Endothelial cell of umbilical vein (primary cell): ENCODE data around the gene MEIOSIN. TPM values are rescaled to one million over a fixed set of nuclear protein-coding genes. Genes with fewer than 3 reads are reported as not detected.
"Not testable (repeated sequence)": the region's sequence is repeated elsewhere in the genome, so short reads cannot be mapped to it uniquely, and the experiment has no call there.

Source experiments
- BruUV-seq: library from RNA; stranded (reverse); fragments of 400-500 nt; replicated peaks from 2 replicates; lab custom pipeline; 2021; lab: Mats Ljungman, UMichigan
- CTCF ChIA-PET: fragments of 300-600, 350-600 bp; sonication (Branson Sonifier 250); formaldehyde crosslinking; loops from one replicate; lab custom pipeline; 2021; ENCODE audit warnings: antibody characterized with exemption, inconsistent platforms; lab: Charles Lee
- POLR2A ChIA-PET: fragments of 300-600, 350-600 bp; sonication (Branson Sonifier 250); formaldehyde crosslinking; loops from one replicate; lab custom pipeline; 2021; ENCODE audit warnings: antibody characterized with exemption, inconsistent platforms; lab: Charles Lee
- DNase-seq: peaks from one replicate; pipeline ENCODE4 v3.0.0-alpha.2; 2011; ENCODE audit warnings: low read depth, low spot score
- FAIRE-seq: peaks from 2 replicates; lab custom pipeline; 2011; peaks lifted over from hg19 to GRCh38; lab: Jason Lieb, UNC
- H2AFZ ChIP-seq: 2 replicates; pipeline ENCODE4 v1.6.0; 2012; ENCODE audit warnings: low read depth, low read length, control low read depth, inconsistent platforms
- H3K27ac ChIP-seq: 2 replicates; pipeline ENCODE4 v1.5.1; 2011; ENCODE audit warnings: low read depth, mild to moderate bottlenecking, control low read depth, low read length, moderate library complexity; ENCODE audit not compliant: insufficient read depth
- H3K27me3 ChIP-seq, 2 experiments: 2 replicates each; pipeline versions ENCODE4 v1.6.0 to v1.6.1; 2011; ENCODE audit warnings: low read length in 2 of 2, mixed read lengths in 1 of 2; ENCODE audit not compliant: control insufficient read depth in 2 of 2, insufficient read depth in 2 of 2
- H3K36me3 ChIP-seq, 2 experiments: 2 replicates in 1 of 2; 3 replicates in 1 of 2; pipeline ENCODE4 v1.5.1; 2011; ENCODE audit warnings: low read length in 2 of 2, mild to moderate bottlenecking in 1 of 2, moderate library complexity in 1 of 2; ENCODE audit not compliant: control insufficient read depth in 2 of 2, insufficient read depth in 2 of 2; ENCODE audit errors: extremely low read depth in 1 of 2
- H3K4me1 ChIP-seq: 3 replicates; pipeline ENCODE4 v1.5.1; 2011; ENCODE audit warnings: mild to moderate bottlenecking, low read length; ENCODE audit not compliant: control insufficient read depth, insufficient read depth; ENCODE audit errors: extremely low read depth
- H3K4me2 ChIP-seq: 2 replicates; pipeline ENCODE4 v1.6.1; 2011; ENCODE audit warnings: low read length, control low read depth, mixed read lengths; ENCODE audit not compliant: insufficient read depth
- H3K4me3 ChIP-seq, 3 experiments: fragments of 200-600 bp in 1 of 3; sonication (generic), shearing (Covaris generic) in 1 of 3; replicated peaks in 1 of 3; 2 replicates each; pipeline ENCODE4 v1.5.1; 2011 to 2016; ENCODE audit warnings: control low read depth in 3 of 3, low read length in 3 of 3, mild to moderate bottlenecking in 2 of 3, inconsistent platforms in 1 of 3, low read depth in 1 of 3, moderate library complexity in 1 of 3; ENCODE audit not compliant: insufficient read depth in 1 of 3
- H3K79me2 ChIP-seq: 2 replicates; pipeline ENCODE4 v1.6.0; 2012; ENCODE audit warnings: low read length, inconsistent platforms; ENCODE audit not compliant: control insufficient read depth, insufficient read depth
- H3K9ac ChIP-seq: replicated peaks from 2 replicates; pipeline ENCODE3; 2011; ENCODE audit warnings: low read length, control low read depth; ENCODE audit not compliant: insufficient read depth; ENCODE audit errors: extremely low read depth
- H3K9me1 ChIP-seq: replicated peaks from 3 replicates; pipeline ENCODE4 v1.6.0; 2011; ENCODE audit warnings: mild to moderate bottlenecking, low read length; ENCODE audit not compliant: control insufficient read depth, insufficient read depth; ENCODE audit errors: extremely low read depth
- H3K9me3 ChIP-seq: replicated peaks from 2 replicates; pipeline ENCODE4 v1.5.1; 2012; ENCODE audit warnings: low read length, inconsistent platforms; ENCODE audit not compliant: control insufficient read depth, insufficient read depth
- H4K20me1 ChIP-seq: replicated peaks from 2 replicates; pipeline ENCODE3; 2011; ENCODE audit warnings: mild to moderate bottlenecking, low read length; ENCODE audit not compliant: control insufficient read depth, insufficient read depth; ENCODE audit errors: extremely low read depth
- CTCF ChIP-seq, 2 donors: IDR thresholded peaks; 1 replicate in 1 of 2; 2 replicates in 1 of 2; pipeline ENCODE4 v1.5.1; 2011; ENCODE audit warnings: low read length in 2 of 2, mild to moderate bottlenecking in 2 of 2, moderate library complexity in 2 of 2, control low read depth in 1 of 2, inconsistent platforms in 1 of 2, low read depth in 1 of 2; ENCODE audit not compliant: insufficient read depth in 1 of 2; ENCODE audit errors: extremely low read depth in 1 of 2
- EZH2 ChIP-seq: IDR thresholded peaks from 2 replicates; pipeline ENCODE4 v1.6.1; 2012; ENCODE audit warnings: borderline replicate concordance, low read depth, mild to moderate bottlenecking, moderate library complexity, low read length, inconsistent platforms; ENCODE audit not compliant: severe bottlenecking
- FOS ChIP-seq: IDR thresholded peaks from 2 replicates; pipeline ENCODE4 v1.6.1; 2011; ENCODE audit warnings: mild to moderate bottlenecking, low read length, moderate library complexity, borderline replicate concordance; ENCODE audit not compliant: insufficient read depth
- GATA2 ChIP-seq: IDR thresholded peaks from 2 replicates; pipeline ENCODE4 v1.7.0; 2011; ENCODE audit warnings: low read depth, mild to moderate bottlenecking, moderate library complexity, mixed read lengths, low read length; ENCODE audit not compliant: insufficient read length, insufficient read depth
- JUN ChIP-seq: IDR thresholded peaks from 2 replicates; pipeline ENCODE4 v1.6.1; 2011; ENCODE audit warnings: borderline replicate concordance, low read depth; ENCODE audit not compliant: insufficient read length, insufficient read depth
- MAX ChIP-seq: IDR thresholded peaks from 2 replicates; pipeline ENCODE4 v1.6.1; 2011; ENCODE audit not compliant: insufficient read depth, insufficient read length
- MYC ChIP-seq: IDR thresholded peaks from one replicate; pipeline ENCODE4 v1.6.1; 2011; ENCODE audit warnings: mild to moderate bottlenecking, low read depth, low read length
- POLR2A ChIP-seq: IDR thresholded peaks from 2 replicates; pipeline ENCODE4 v1.6.1; 2012; ENCODE audit warnings: low read depth, mild to moderate bottlenecking, control low read depth, low read length
- POLR2AphosphoS5 ChIP-seq: IDR thresholded peaks from 2 replicates; pipeline ENCODE4 v1.6.1; 2012; ENCODE audit warnings: low read depth, mild to moderate bottlenecking, control low read depth, low read length, moderate library complexity; ENCODE audit not compliant: insufficient read depth
- dilution Hi-C: fragments of 300-500 bp; cut with MboI; formaldehyde crosslinking; loops from one replicate; pipeline ENCODE4 v1.15.0; 2019; ENCODE audit warnings: low sequenced_read_pairs; ENCODE audit not compliant: extremely low pct_ligation_motif_present
- intact Hi-C: fragments of 100-400 bp; cut with micrococcal nuclease; formaldehyde crosslinking; loops from one replicate; pipeline ENCODE4 v1.10.0; 2022
- polyA plus RNA-seq, 4 experiments: library from polyadenylated mRNA; depleted of rRNA in 3 of 4; stranded (reverse) in 3 of 4; unstranded in 1 of 4; fragments of >200 nt; gene quantifications; 2 replicates each; pipeline versions ENCODE4 v1.2.1 to v1.2.3, GENCODE V29; 2011 to 2012; ENCODE audit warnings: missing spikeins in 1 of 4
- total RNA-seq: library from RNA; stranded (reverse); gene quantifications from 2 replicates; pipeline ENCODE4 v1.2.3, GENCODE V29; 2021

The MEIOSIN gene
- total and polyA plus RNA-seq, 2 donors (not counting 3 experiments of a cell fraction or from before 2014, with no cell fraction given) = not detected

- Histone ChIP-seq H3K9ac (peak overlapping the region; percentile 17), H2AFZ (no peak overlapping the region), H3K27ac (peak overlapping the region; percentile 43), H3K79me2 (peaks cover 25% of the 10 kb centered on the region), H3K36me3 (peaks cover 0 to 4% of the 10 kb centered on the region in 2 experiments), H4K20me1 (no peaks in the 10 kb centered on the region), H3K9me3 (no peaks in the 10 kb centered on the region), H3K4me2 (peak overlapping the region; percentile 8), H3K9me1 (no peaks in the 10 kb centered on the region), H3K4me3 (peak overlapping the region in 2 of 3 experiments; percentile 0 to 18), H3K27me3 (no peaks in the 10 kb centered on the region), H3K4me1 (peaks cover 20% of the 10 kb centered on the region)
- dilution Hi-C loops (no loop called here), intact Hi-C loops (loop anchor here (1.0 kb wide), 2 partner anchors 26 to 51 kb away; partner anchors contain the start of genes QPCTL and SIX5)
- POLR2A ChIA-PET = interaction anchor here (1.2 to 2.2 kb wide), 4 partner anchors 11 to 53 kb away, joined by 3 to 24 read pairs (median 7); partner anchors contain the start of genes QPCTL, SIX5 and SNRPD2
- CTCF ChIA-PET = interaction anchor here (1.0 to 3.7 kb wide), 8 partner anchors 12 to 279 kb away, joined by 3 to 51 read pairs (median 6); partner anchors contain the start of genes DMWD, FBXO46, QPCTL and SIX5
- no peak for TF ChIP-seq MAX
- no peak for TF ChIP-seq POLR2AphosphoS5
- TF ChIP-seq POLR2A = no peak
- TF ChIP-seq JUN = no peak
- TF ChIP-seq FOS = no peak
- TF ChIP-seq GATA2 = no peak
- TF ChIP-seq CTCF (IDR thresholded peaks at IDR 0.05; ENCODE audit: extremely low read depth in 1 of 2, insufficient read depth in 1 of 2, low read depth in 1 of 2, low read length in 2 of 2) = no peak
- no peak for TF ChIP-seq EZH2
- no peak for TF ChIP-seq MYC
- no peak for DNase-seq
- BruUV-seq = no TSS peak
- peak; percentile 21 for FAIRE-seq
Measured at GRCh38 chr19:45717983-45718650, 15.1 kb upstream of the MEIOSIN start.

- FAIRE-seq, DNase-seq, H3K9ac ChIP-seq, H3K36me3 ChIP-seq, POLR2A ChIA-PET, H3K9me1 ChIP-seq, H4K20me1 ChIP-seq, H3K9me3 ChIP-seq, dilution Hi-C loops, H3K4me3 ChIP-seq, BruUV-seq, H3K27ac ChIP-seq, H3K27me3 ChIP-seq, intact Hi-C loops, H3K4me2 ChIP-seq, H2AFZ ChIP-seq: not testable (repeated sequence)
- CTCF ChIA-PET = interaction anchor here (0.8 kb wide), 1 partner anchor 11 kb away, joined by 3 read pairs; the partner anchor contains the start of gene FBXO46
- H3K4me1 ChIP-seq = peaks cover 20% of the 10 kb centered on the region
- peaks cover 20% of the 10 kb centered on the region for H3K79me2 ChIP-seq
Measured at GRCh38 chr19:45720065-45720464, 13.2 kb upstream of the MEIOSIN start.
